Measurements from ENCODE around the gene FBXL3. TPM values are rescaled to one million over a fixed set of nuclear protein-coding genes. Genes with fewer than 3 reads are reported as not detected.

Gene FBXL3
- total RNA-seq (ENCODE audit: low replicate concordance), result 21.3 and 25.5 TPM in 2 replicates

GRCh38 chr13:77026861-77027621 lies at the start of gene FBXL3:
FBXL3 (minus strand) TSS chr13:77027159; CDS start chr13:77021860, 5,299 bp downstream.
- Histone ChIP-seq H3K79me2 (ENCODE audit: low read depth) (peaks cover 46% of the 10 kb centered on the region), H4K20me1 (ENCODE audit: low read depth) (peaks cover 43% of the 10 kb centered on the region), H3K27me3 (no peaks in the 10 kb centered on the region), H3K9me3 (ENCODE audit: low read depth) (no peaks in the 10 kb centered on the region), H3F3A (ENCODE audit: low read depth) (peaks cover 13% of the 10 kb centered on the region), H2AFZ (replicated peaks) (peak within 1 kb of the TSS; percentile 97), H3K36me3 (no peaks in the 10 kb centered on the region), H3K4me2 (peak within 1 kb of the TSS; percentile 96), H3K4me3 (peak within 1 kb of the TSS; percentile 98), H3K4me1 (peaks cover 31% of the 10 kb centered on the region), H3K27ac (peak within 1 kb of the TSS; percentile 98), H3K9ac (peak within 1 kb of the TSS; percentile 88)
- TF ChIP-seq CTCF (IDR thresholded peaks at IDR 0.05) (no peak), EZH2 (IDR thresholded peaks at IDR 0.05) (no peak), EZH2phosphoT487 (IDR thresholded peaks at IDR 0.05) (no peak)
- Mint-ChIP-seq H3K27me3 (ENCODE audit: insufficient read depth, low read depth) (peaks cover 2% of the 10 kb centered on the region), H3K36me3 (no peaks in the 10 kb centered on the region), H3K9me3 (peaks cover 2% of the 10 kb centered on the region), H3K27ac (peak within 1 kb of the TSS; percentile 50), H3K4me3 (peak within 1 kb of the TSS; percentile 94), H3K4me1 (peaks cover 39% of the 10 kb centered on the region)
- DNase-seq (ENCODE audit: low spot score), result peak; percentile 93

GRCh38 chr13:77067519-77067918 lies 40.6 kb upstream of the FBXL3 start:
- Histone ChIP-seq H3K9ac (no peak overlapping the region), H3F3A (ENCODE audit: low read depth) (no peaks in the 10 kb centered on the region), H4K20me1 (ENCODE audit: low read depth) (no peaks in the 10 kb centered on the region), H3K4me3 (no peak overlapping the region), H2AFZ (replicated peaks) (no peak overlapping the region), H3K9me3 (ENCODE audit: low read depth) (no peaks in the 10 kb centered on the region), H3K4me1 (no peaks in the 10 kb centered on the region), H3K4me2 (no peak overlapping the region), H3K36me3 (no peaks in the 10 kb centered on the region), H3K27ac (no peak overlapping the region), H3K27me3 (no peaks in the 10 kb centered on the region), H3K79me2 (ENCODE audit: low read depth) (no peaks in the 10 kb centered on the region)
- Mint-ChIP-seq H3K4me1 (no peaks in the 10 kb centered on the region), H3K27me3 (ENCODE audit: insufficient read depth, low read depth) (no peaks in the 10 kb centered on the region), H3K9me3 (no peaks in the 10 kb centered on the region), H3K4me3 (no peak overlapping the region), H3K27ac (no peak overlapping the region), H3K36me3 (peaks cover 15% of the 10 kb centered on the region)
- no peak for DNase-seq (ENCODE audit: low spot score)
- no peak for TF ChIP-seq EZH2phosphoT487 (IDR thresholded peaks at IDR 0.05)
- TF ChIP-seq CTCF (IDR thresholded peaks at IDR 0.05), result no peak
- TF ChIP-seq EZH2 (IDR thresholded peaks at IDR 0.05), result no peak

GRCh38 chr13:77065461-77066147 lies 38.6 kb upstream of the FBXL3 start:
- Mint-ChIP-seq H3K9me3 (no peaks in the 10 kb centered on the region), H3K27ac (no peak overlapping the region), H3K27me3 (ENCODE audit: insufficient read depth, low read depth) (no peaks in the 10 kb centered on the region), H3K4me1 (no peaks in the 10 kb centered on the region), H3K4me3 (no peak overlapping the region), H3K36me3 (peaks cover 14% of the 10 kb centered on the region)
- no peaks in the 10 kb centered on the region for H3K9me3 ChIP-seq (ENCODE audit: low read depth)
- H3F3A ChIP-seq (ENCODE audit: low read depth), result no peaks in the 10 kb centered on the region
- no peak for DNase-seq (ENCODE audit: low spot score)
- no peaks in the 10 kb centered on the region for H3K79me2 ChIP-seq (ENCODE audit: low read depth)
- H3K4me3 ChIP-seq, result no peak overlapping the region
- H3K9ac ChIP-seq, result no peak overlapping the region
- no peak overlapping the region for H3K4me2 ChIP-seq
- TF ChIP-seq EZH2 (IDR thresholded peaks at IDR 0.05) (no peak), EZH2phosphoT487 (IDR thresholded peaks at IDR 0.05) (no peak), CTCF (IDR thresholded peaks at IDR 0.05) (no peak)
- no peaks in the 10 kb centered on the region for H3K27me3 ChIP-seq
- no peak overlapping the region for H3K27ac ChIP-seq
- H3K4me1 ChIP-seq, result no peaks in the 10 kb centered on the region
- no peak overlapping the region for H2AFZ ChIP-seq (replicated peaks)
- H3K36me3 ChIP-seq, result peaks cover 6% of the 10 kb centered on the region
- no peaks in the 10 kb centered on the region for H4K20me1 ChIP-seq (ENCODE audit: low read depth)

Data from neural progenitor cell (in vitro differentiated cells).